ENCODE results near the gene DGUOK.

GRCh38 chr2:74005786-74006185 is 79.1 kb downstream of the DGUOK start:
- TF ChIP-seq EZH2 (IDR thresholded peaks at IDR 0.05; ENCODE audit: insufficient read depth, poor library complexity, severe bottlenecking) (no peak), EZH2phosphoT487 (IDR thresholded peaks at IDR 0.05; ENCODE audit: insufficient read depth, low read depth) (no peak)
